ENCODE measurements around the gene CNPY1.
A peak's percentile ranks its signal among the peaks of the same experiment; 100 is the strongest.

CNPY1 gene

GRCh38 chr7:155483245-155483644, 63.1 kb downstream of the CNPY1 start:
- no peak for DNase-seq (ENCODE audit: low spot score)

GRCh38 chr7:155482511-155483183, 63.7 kb downstream of the CNPY1 start:
- TF ChIP-seq CTCF (IDR thresholded peaks at IDR 0.05; ENCODE audit: extremely low read depth, insufficient read depth, missing control alignments): no peak
- in situ Hi-C loops (cut with MboI; ENCODE audit: low pct_unique_long_range_greater_than_20kb, low sequenced_read_pairs, unreplicated experiment): no loop called here
- no peak for DNase-seq (ENCODE audit: low spot score)

More at GRCh38 chr7:155483245-155483644, 63.1 kb downstream of the CNPY1 start:
- TF ChIP-seq CTCF (IDR thresholded peaks at IDR 0.05; ENCODE audit: extremely low read depth, insufficient read depth, missing control alignments): no peak
- in situ Hi-C loops (cut with MboI; ENCODE audit: low pct_unique_long_range_greater_than_20kb, low sequenced_read_pairs, unreplicated experiment): no loop called here

- TF ChIP-seq CTCF (IDR thresholded peaks at IDR 0.05; ENCODE audit: extremely low read depth, insufficient read depth, missing control alignments): no peak
- no peak for DNase-seq (ENCODE audit: low spot score)
- in situ Hi-C loops (cut with MboI; ENCODE audit: low pct_unique_long_range_greater_than_20kb, low sequenced_read_pairs, unreplicated experiment): no loop called here
These were observed 64.6 kb downstream of the CNPY1 start for GRCh38 chr7:155481764-155482163.

DNA sequence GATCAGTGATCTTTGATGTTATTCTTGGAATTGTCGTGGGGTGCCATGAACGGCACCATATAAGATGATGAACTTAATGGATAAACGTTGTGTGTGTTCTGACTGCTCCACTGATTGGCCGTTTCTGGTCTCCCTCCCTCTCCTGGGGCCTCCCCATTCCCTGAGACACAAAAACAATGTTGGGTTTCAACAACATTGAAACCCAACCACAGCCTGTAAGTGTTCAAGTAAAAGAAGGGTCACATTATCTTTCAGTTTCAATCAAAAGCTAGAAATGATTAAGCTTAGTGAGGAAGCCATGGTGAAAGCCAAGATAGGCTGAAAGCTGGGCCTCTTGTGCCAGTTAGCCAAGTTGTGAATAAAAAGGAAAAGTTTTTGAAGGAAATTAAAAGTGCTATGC, 68.9 kb downstream of the CNPY1 start:
- TF ChIP-seq CTCF (IDR thresholded peaks at IDR 0.05; ENCODE audit: extremely low read depth, insufficient read depth, missing control alignments): no peak
- DNase-seq (ENCODE audit: low spot score): peak; percentile 38
- in situ Hi-C loops (cut with MboI; ENCODE audit: low pct_unique_long_range_greater_than_20kb, low sequenced_read_pairs, unreplicated experiment): no loop called here

DNA sequence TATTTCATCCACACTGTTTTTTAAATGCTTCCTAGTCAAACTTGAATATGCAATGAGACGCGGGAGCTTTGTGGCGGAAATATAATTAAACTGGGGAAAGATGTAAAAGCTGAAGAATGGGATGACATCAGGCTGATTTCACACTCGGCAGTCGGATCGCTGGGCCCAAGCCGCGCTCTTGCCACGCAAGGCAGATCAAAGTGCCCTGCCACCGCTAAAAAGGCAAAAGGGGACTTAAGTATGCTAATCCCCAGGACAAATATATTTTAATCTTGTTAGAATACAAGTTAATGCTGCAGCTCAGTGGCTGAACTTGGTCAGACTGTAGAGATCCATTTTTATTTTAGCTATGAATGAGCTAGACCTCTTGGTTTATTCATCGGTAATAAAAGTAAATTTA, 74.6 kb downstream of the CNPY1 start:
- no peak for TF ChIP-seq CTCF (IDR thresholded peaks at IDR 0.05; ENCODE audit: extremely low read depth, insufficient read depth, missing control alignments)
- no peak for DNase-seq (ENCODE audit: low spot score)
- in situ Hi-C loops (cut with MboI; ENCODE audit: low pct_unique_long_range_greater_than_20kb, low sequenced_read_pairs, unreplicated experiment): loop anchor here (25.0 kb wide), 1 partner anchor 1541 kb away; the partner anchor contains the start of gene MNX1

DNA sequence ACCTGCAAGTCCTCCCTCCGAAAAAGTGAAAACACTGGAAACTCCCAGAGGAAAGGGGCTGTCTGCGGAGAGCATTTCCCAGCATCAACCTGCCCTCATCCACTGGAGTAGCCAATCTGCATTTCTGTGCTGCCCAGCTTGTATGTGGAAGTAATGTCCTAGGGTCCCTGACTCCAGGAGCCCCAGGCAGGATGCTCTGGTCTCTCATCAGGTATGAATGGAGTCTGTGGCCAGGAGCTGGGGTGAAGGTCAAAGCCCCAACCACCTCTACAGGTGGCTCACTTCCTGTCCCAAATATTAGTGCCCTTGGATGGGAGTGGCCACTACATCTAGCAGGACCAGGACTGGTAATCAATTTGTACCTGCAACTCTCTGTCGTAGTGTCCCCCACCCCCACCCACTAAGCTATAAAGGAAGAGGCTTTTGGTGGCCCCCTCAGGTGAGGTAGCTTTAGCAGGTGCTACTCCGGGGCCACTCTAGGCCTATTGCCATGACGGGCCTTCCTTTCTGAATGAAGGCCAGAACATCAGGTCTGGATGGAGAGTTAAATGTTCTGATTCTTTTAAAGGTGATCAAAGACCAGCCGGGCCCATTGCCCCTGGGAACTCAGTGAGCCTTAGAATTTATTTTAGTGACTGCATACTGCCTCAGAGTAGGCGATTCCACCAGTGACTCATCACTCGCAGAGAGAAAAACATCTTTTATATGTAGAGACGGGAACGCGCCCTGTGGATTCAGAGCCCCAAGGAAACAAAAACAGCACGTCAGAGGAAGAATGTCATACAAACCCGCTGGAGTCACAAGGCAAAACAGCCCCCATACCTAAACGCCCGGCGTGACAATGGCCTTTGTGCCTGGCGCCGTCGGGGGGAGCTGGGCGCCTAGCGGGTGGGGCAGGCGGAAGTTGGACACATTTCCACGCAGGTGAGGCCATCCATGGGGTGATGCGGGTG, 75.4 kb downstream of the CNPY1 start:
- no peak for DNase-seq (ENCODE audit: low spot score)
- no peak for TF ChIP-seq CTCF (IDR thresholded peaks at IDR 0.05; ENCODE audit: extremely low read depth, insufficient read depth, missing control alignments)
- in situ Hi-C loops (cut with MboI; ENCODE audit: low pct_unique_long_range_greater_than_20kb, low sequenced_read_pairs, unreplicated experiment): loop anchor here (25.0 kb wide), 1 partner anchor 1541 kb away; the partner anchor contains the start of gene MNX1

Measured in GM13977 (cell line).